Measurements from ENCODE around the gene TMEM138. TPM values are rescaled to one million over a fixed set of nuclear protein-coding genes. Genes with fewer than 3 reads are reported as not detected.

The TMEM138 gene
- total RNA-seq, 2 experiments from 2014 or later, result 31.1 to 48.8 TPM

- TF ChIP-seq EZH2phosphoT487 (IDR thresholded peaks at IDR 0.05; ENCODE audit: borderline replicate concordance, low read depth, low read length), result no peak
- no peak for TF ChIP-seq CTCF (conservative IDR thresholded peaks at IDR 0.05; ENCODE audit: low read length)
- no TSS peak for BruUV-seq (replicated peaks)
- DNase-seq (ENCODE audit: low spot score), result peak; percentile 96
- Histone ChIP-seq H3K9me3 (ENCODE audit: low read length) (no peaks in the 10 kb centered on the region), H3K4me3 (ENCODE audit: low read depth, low read length, poor library complexity, severe bottlenecking) (peak within 1 kb of the TSS; percentile 98), H3K4me1 (ENCODE audit: insufficient read depth, low read length, poor library complexity, severe bottlenecking) (peaks cover 44% of the 10 kb centered on the region), H2AFZ (ENCODE audit: low read length) (peak within 1 kb of the TSS; percentile 63), H3K27ac (ENCODE audit: low read depth, low read length, poor library complexity, severe bottlenecking) (peak within 1 kb of the TSS; percentile 79), H3K4me2 (ENCODE audit: low read length) (peak within 1 kb of the TSS; percentile 97), H3K79me2 (ENCODE audit: insufficient read depth, low read depth, low read length) (peaks cover 52% of the 10 kb centered on the region), H3K36me3 (ENCODE audit: insufficient read depth, low read length) (peaks cover 38% of the 10 kb centered on the region), H3K9me2 (ENCODE audit: insufficient read depth, low read length) (no peaks in the 10 kb centered on the region), H4K20me1 (ENCODE audit: insufficient read depth, low read length) (peaks cover 11% of the 10 kb centered on the region)
- ChIA-PET POLR2A (interaction anchor here (1.0 to 4.9 kb wide), 5 partner anchors 23 to 97 kb away, joined by 5 to 80 read pairs (median 9); partner anchors contain the start of genes CPSF7, CYB561A3, SDHAF2 and TMEM138), CTCF (ENCODE audit: unreplicated experiment) (interaction anchor here (2.5 kb wide), 1 partner anchor 52 kb away, joined by 9 read pairs; no protein-coding TSS in a partner anchor)
- intact Hi-C loops (cut with micrococcal nuclease; ENCODE audit: unreplicated experiment), result loop anchor here (5.0 kb wide), 1 partner anchor 94 kb away; the partner anchor contains the start of gene CPSF7
Observed at GRCh38 chr11:61332797-61333549, 29.2 kb upstream of the TMEM138 start, which contains the start of the genes DDB1 and TKFC. Gene DDB1 (minus strand): TSS chr11:61333105. CDS start chr11:61332968, 137 bp downstream. Gene TKFC (plus strand): TSS chr11:61333228. CDS start chr11:61334729, 1,501 bp downstream.

DNA sequence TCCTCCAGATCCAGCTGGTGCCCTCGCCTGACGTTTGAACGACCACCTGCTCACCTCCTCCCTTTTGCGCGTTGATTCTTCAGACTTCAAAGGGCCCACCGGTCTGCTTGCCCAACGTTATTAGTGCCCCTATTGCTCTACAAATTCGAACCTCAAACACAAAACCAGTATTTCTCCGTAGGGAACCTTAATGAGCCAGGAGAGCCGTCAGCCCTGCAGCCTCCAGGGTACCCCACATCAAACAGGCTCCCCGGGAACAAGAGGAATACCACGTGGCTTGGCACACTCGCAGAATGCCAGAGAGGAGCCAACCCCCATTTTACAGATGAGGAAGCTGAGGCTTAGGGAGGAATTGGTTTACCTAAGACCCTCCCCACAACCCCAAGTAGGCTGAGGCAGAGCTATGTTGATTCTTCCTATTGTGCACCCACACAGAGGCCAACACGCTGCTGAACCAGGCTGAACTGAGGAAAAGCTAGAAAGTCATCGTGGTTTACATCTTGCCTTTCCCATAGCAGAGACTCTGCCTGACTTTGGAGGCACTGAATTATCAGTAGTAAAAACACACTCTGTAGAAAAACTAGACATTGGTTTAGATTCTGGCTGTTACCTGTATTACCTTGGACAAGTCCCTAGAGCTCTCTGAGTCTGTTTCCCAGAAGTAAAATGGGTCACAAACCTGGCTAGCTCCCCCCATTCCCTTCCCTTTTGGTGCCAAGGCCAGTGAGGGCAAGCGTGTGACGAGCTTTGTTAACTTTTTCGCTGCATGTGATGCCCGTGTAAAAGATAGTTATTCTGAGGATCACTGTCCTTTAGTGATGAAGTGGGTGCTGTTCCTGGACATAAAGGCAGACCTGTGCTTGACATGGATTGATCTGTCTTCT is 28.4 kb upstream of the TMEM138 start:
- H2AFZ ChIP-seq (ENCODE audit: low read length), result peak overlapping the region; percentile 26; the same call in 1 of the 2 replicates
- H3K4me1 ChIP-seq (ENCODE audit: insufficient read depth, low read length, poor library complexity, severe bottlenecking), result peaks cover 44% of the 10 kb centered on the region
- intact Hi-C loops (cut with micrococcal nuclease; ENCODE audit: unreplicated experiment), result loop anchor here (5.0 kb wide), 1 partner anchor 94 kb away; the partner anchor contains the start of gene CPSF7
- peaks cover 46% of the 10 kb centered on the region for H3K79me2 ChIP-seq (ENCODE audit: insufficient read depth, low read depth, low read length)
- BruUV-seq (replicated peaks), result TSS peak; percentile 91
- CTCF ChIA-PET (ENCODE audit: unreplicated experiment), result interaction anchor here (0.7 to 2.5 kb wide), 3 partner anchors 27 to 52 kb away, joined by 3 to 9 read pairs (median 3); partner anchors contain the start of gene CYB561A3
- no peaks in the 10 kb centered on the region for H3K9me2 ChIP-seq (ENCODE audit: insufficient read depth, low read length)
- peaks cover 36% of the 10 kb centered on the region for H3K36me3 ChIP-seq (ENCODE audit: insufficient read depth, low read length)
- H4K20me1 ChIP-seq (ENCODE audit: insufficient read depth, low read length), result peaks cover 11% of the 10 kb centered on the region
- H3K4me3 ChIP-seq (ENCODE audit: low read depth, low read length, poor library complexity, severe bottlenecking), result peak overlapping the region; percentile 98
- TF ChIP-seq CTCF (conservative IDR thresholded peaks at IDR 0.05; ENCODE audit: low read length) (no peak), EZH2phosphoT487 (IDR thresholded peaks at IDR 0.05; ENCODE audit: borderline replicate concordance, low read depth, low read length) (no peak)
- H3K9me3 ChIP-seq (ENCODE audit: low read length), result no peaks in the 10 kb centered on the region
- peak overlapping the region; percentile 96 for H3K4me2 ChIP-seq (ENCODE audit: low read length)
- DNase-seq (ENCODE audit: low spot score), result peak; percentile 60
- H3K27ac ChIP-seq (ENCODE audit: low read depth, low read length, poor library complexity, severe bottlenecking), result peak overlapping the region; percentile 79
- POLR2A ChIA-PET, result interaction anchor here (0.7 to 4.9 kb wide), 10 partner anchors 14 to 172 kb away, joined by 3 to 80 read pairs (median 6); partner anchors contain the start of genes CPSF7, CYB561A3, SDHAF2 and TMEM138
